ENCODE results near the gene AGAP1.

Gene AGAP1

DNA sequence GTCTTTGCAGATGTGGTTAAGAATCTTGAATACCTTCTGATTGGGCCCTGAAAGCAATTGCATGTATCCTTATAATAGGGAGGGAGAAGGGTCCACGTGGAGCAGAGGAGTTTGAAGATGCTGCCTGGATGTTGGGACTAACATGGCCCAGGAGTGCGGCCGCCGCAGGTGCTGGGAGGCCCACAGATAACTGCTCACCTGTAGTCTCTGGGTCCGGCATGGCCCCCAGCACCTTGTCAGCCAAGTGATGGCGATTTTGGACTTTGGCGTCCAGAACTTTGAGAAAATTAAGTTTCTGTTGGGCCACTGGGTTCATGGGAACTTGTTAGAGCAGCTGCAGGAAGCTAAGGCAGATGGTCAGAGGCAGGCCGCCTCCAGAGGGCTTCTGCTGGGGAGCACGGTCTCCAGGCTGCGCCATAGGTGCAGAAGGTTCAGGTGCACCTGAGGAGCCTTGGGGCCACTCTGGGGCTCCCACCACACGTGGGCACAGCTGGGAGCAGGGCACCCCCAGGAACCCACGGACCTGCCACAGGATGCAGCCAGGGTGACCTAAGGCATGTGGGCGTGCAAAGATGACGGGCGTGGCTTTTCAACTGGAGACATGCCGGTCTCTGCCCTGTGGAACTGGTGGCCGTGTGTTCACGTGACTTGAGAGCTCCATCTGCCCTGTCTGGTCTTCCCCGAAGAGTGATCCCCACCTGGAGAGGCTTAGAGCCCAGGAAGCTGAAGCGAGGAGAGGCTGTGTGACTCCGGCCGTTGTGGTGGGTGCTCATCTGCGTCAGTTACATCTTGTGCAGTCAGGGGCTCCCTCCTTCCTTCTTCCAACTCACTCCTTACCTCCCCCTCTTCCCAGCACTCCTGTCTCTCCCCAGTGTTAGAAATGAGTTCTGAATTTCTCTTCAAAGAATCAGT, 277.3 kb downstream of the AGAP1 start:
- TF ChIP-seq, protein P1, sequence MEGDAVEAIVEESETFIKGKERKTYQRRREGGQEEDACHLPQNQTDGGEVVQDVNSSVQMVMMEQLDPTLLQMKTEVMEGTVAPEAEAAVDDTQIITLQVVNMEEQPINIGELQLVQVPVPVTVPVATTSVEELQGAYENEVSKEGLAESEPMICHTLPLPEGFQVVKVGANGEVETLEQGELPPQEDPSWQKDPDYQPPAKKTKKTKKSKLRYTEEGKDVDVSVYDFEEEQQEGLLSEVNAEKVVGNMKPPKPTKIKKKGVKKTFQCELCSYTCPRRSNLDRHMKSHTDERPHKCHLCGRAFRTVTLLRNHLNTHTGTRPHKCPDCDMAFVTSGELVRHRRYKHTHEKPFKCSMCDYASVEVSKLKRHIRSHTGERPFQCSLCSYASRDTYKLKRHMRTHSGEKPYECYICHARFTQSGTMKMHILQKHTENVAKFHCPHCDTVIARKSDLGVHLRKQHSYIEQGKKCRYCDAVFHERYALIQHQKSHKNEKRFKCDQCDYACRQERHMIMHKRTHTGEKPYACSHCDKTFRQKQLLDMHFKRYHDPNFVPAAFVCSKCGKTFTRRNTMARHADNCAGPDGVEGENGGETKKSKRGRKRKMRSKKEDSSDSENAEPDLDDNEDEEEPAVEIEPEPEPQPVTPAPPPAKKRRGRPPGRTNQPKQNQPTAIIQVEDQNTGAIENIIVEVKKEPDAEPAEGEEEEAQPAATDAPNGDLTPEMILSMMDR (IDR thresholded peaks at IDR 0.05; ENCODE audit: control extremely low read depth, extremely low read depth, low read depth, missing control alignments), result no peak
- ChIA-PET POLR2A (no interaction called here), CTCF (interaction anchor here (1.2 to 2.9 kb wide), 3 partner anchors 8 to 17 kb away, joined by 3 to 8 read pairs (median 6); no protein-coding TSS in a partner anchor)
- DNase-seq (ENCODE audit: extremely low spot score), result no peak

DNA sequence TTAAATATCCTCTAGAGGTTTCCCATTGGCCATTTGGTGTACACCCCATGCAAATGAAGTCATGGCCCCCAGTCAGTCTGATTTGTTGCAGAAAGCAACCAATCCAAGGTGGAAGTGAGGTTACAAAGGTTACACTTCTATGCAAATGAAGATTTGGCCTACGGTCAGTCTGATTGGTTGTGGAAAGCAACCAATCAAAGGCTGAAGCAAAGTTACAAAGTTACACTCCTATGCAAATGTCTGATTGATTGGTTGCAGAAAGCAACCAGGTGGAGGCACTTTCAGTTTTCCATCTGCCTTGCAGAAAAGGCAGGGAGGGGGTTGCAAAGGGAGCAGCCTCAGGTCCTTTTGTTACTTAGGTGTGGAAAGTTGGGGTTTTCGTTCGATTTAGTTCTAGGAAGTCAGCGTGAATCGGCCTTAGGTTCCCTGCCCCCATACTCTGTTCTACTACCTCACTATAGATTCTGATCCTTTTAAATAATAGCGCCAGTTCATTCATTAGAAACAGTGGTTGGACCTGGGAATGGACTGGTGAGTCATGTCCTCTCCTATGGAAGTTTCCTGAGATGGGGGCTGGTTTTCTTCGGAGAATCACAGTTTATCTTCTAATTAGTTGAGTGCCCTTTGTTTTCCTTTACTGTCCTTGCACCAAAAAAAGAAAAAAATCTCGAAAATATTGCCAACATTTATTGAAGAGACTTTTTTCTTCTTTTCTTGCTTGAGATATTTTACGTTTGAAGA, 279.5 kb downstream of the AGAP1 start:
- POLR2A ChIA-PET, result no interaction called here
- CTCF ChIA-PET, result no interaction called here
- DNase-seq (ENCODE audit: extremely low spot score), result no peak
- TF ChIP-seq, protein P1 (IDR thresholded peaks at IDR 0.05; ENCODE audit: control extremely low read depth, extremely low read depth, low read depth, missing control alignments), result no peak

DNA sequence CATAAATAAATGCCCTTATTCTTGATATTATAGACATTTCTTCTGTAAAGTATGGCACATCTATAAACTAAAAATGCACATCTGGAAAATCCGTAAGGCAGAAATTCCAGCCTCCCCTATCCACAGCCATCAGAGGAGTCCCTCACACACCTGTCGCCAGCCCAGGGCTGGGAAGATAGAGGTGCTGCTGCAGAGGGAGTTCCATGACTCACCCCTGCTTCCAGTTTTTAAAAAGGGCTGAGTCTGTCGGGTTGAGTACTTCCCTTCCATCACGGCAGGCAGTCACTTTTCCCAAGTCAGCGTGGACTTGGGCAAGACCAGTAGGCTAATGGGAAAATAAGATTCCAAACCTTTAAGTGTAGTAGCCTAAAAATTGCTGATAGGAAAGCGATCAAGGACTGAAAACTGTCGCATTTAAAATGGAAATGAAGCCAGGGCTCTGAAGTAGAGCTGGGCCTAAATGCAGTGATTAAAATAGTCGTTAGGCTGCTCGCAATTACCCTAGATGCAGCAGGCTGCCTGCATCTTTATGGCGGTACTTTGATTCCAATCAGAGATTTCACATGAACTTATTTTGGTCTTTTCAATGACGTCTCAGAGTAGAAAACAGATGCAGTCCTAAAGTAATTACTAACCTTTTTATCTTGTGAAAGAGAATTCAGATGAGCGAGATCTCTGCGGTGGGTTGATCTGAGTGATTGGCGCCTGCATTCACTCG, 280.5 kb downstream of the AGAP1 start:
- DNase-seq (ENCODE audit: extremely low spot score), result no peak
- TF ChIP-seq, protein P1 (IDR thresholded peaks at IDR 0.05; ENCODE audit: control extremely low read depth, extremely low read depth, low read depth, missing control alignments), result no peak
- CTCF ChIA-PET, result interaction anchor here (1.4 kb wide), 1 partner anchor 8 kb away, joined by 7 read pairs; no protein-coding TSS in a partner anchor
- POLR2A ChIA-PET, result no interaction called here

DNA sequence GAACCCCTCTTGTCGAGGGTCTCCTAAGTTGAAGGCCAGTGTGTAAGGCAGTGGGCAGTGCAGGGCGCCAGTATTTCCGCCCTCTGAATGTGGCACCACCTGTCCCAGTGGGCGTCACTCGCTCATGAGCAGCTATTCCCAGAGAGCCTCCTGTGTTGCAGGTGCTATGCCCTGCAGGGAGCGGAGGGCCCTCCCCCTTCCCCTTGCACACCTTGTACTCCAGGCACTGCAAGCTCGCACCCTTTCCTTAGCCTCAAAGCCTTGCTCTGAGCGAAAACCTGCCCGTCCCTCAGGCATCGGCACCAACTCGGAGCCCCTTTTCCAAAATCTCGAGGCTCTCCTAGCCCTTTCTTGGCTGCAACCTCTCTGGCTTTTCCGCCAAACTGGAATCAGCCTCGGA, 282.7 kb downstream of the AGAP1 start:
- no peak for DNase-seq (ENCODE audit: extremely low spot score)
- CTCF ChIA-PET, result no interaction called here
- TF ChIP-seq, protein P1 (IDR thresholded peaks at IDR 0.05; ENCODE audit: control extremely low read depth, extremely low read depth, low read depth, missing control alignments), result no peak
- POLR2A ChIA-PET, result no interaction called here

DNA sequence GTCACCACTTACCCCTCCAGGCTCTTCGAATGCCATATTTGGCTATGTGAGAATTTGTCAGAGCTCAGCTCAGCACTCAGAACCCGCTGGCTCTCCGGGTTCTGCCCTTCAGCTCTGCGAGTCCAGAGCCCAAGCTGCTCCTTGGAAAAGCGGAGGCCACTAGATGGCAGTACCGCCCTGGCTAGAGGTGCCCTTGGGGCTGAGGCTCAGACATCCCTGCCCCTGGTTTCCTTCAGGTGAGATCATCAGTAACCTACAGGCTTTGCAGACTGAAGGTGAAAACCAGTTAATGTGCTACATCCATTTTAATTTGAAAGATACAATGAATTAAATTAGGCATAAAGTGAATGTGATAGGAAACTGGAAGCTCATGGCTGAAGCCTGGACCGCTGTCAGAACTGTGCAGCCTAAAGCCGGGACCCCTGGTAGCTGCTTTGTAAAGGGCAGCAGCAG, 285.6 kb downstream of the AGAP1 start:
- POLR2A ChIA-PET, result no interaction called here
- TF ChIP-seq, protein P1 (IDR thresholded peaks at IDR 0.05; ENCODE audit: control extremely low read depth, extremely low read depth, low read depth, missing control alignments), result peak; percentile 89

DNA sequence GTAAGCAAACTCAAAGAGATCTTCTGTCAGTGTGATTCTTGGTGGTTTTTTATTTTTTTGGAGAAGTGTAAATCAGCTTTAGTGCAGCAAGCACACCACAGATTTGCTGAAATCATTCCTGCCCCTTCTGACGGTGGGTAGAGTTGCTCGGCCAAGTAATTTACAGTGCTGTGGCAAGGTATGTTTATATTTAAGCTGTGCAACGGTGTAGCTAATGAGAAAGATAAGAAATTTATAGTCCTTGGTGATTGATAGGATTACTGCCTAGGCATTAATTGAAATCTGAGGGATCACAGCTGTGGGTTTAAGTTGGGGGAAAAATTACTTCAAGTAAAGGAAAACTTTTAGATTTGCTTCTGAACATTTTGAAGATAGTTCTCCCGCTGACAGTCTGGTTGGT, 286.6 kb downstream of the AGAP1 start:
- ChIA-PET CTCF (interaction anchor here (1.0 to 4.3 kb wide), 7 partner anchors 10 to 1288 kb away, joined by 3 to 76 read pairs (median 10); partner anchors contain the start of gene GBX2), POLR2A (no interaction called here)
- no peak for DNase-seq (ENCODE audit: extremely low spot score)
- TF ChIP-seq, protein P1 (IDR thresholded peaks at IDR 0.05; ENCODE audit: control extremely low read depth, extremely low read depth, low read depth, missing control alignments), result no peak

More for the DNA sequence above, 285.6 kb downstream of the AGAP1 start:
- CTCF ChIA-PET, result interaction anchor here (0.7 to 4.3 kb wide), 33 partner anchors 8 to 1696 kb away, joined by 3 to 76 read pairs (median 4); partner anchors contain the start of gene GBX2
- peak; percentile 67 for DNase-seq (ENCODE audit: extremely low spot score)

Measured in GM10248 (cell line).